GM18502 (cell line): ENCODE data around the gene AQP12B.
"Not testable (repeated sequence)": the region's sequence is repeated elsewhere in the genome, so short reads cannot be mapped to it uniquely, and the experiment has no call there.

Experiments
- ATAC-seq: cut with Tn5 transposase; IDR thresholded peaks from one replicate; pipeline ENCODE4 v1.9.1; 2021; ENCODE audit warnings: mild to moderate bottlenecking; ENCODE audit not compliant: unreplicated experiment, poor library complexity

AQP12B gene

DNA sequence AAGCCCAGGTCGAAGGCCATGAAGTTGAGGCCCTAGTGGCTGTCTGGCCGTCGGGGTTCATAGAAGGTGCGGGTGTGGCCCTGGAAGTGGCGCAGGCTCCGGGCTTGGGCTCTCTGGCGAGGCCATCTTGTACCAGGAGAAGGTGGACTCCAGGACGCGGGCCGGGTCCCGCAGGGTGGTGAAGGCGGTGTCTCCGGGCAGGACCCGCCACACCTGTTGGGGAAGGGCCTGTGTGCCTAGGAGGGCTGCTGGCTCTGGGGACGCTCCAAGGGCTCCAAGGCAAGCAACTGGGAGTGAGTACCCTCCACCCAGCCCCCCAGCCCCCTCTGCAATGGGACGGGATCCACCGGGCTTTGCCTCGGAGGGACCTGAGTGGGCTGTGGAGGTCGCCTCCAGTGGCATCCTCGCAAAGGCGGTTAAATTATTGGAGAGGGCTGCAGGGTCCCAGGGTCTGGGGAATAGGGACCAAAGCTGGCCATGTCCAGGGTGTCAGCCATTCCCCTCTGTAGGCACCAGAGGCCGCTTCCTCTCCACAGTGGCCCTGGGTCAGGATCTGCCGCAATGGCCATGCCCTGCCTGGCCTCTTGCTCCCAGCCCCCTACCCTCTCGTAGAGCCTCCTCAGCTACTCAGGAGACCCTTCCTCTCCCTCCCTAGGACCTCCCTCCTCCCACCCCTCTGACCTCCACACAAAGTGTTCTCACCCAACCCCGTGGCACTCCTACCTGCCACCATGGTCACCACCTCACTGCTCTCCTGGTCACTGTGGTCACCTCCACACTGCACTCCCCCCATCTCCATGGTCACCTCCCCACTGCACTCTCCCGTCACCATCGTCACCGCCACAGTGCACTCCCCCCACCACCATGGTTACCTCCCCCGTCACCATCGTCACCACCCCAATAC lies 19.3 kb upstream of the AQP12B start:
- ATAC-seq, result no peak

DNA sequence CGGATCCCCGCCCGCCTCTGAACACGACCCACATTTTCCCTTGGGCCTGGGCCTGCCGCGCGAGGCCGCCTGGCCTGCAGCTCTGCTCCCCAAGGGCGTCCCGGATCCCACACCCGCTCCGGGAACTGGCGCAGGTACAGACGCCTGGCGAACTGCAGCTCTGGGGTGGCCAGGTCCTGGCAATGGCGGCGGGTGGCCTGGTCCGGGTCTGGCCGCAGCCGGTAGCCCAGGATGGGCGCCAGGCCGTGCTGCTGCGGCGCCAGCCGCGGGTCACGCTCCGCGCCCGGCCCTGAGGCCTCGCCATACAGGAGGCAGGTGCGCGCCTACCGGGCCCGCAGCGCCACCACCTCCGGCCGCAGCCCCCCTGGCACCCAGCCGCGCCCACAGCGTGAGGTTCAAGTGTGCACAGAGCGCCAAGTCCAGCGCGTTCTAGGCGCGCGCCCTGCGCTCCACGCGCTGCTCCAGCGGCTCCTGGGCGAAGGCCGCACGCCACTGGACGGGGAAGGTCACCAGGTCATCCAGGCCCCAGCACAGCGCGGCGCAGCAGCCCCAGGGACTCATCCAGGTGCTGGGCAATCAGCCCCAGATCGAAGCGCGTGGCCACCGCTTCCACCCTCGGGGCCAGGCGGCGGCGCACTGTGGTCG lies 18.5 kb upstream of the AQP12B start:
- ATAC-seq, result no peak

GRCh38 chr2:240700616-240701015 lies 17.9 kb upstream of the AQP12B start:
- ATAC-seq, result not testable (repeated sequence)

DNA sequence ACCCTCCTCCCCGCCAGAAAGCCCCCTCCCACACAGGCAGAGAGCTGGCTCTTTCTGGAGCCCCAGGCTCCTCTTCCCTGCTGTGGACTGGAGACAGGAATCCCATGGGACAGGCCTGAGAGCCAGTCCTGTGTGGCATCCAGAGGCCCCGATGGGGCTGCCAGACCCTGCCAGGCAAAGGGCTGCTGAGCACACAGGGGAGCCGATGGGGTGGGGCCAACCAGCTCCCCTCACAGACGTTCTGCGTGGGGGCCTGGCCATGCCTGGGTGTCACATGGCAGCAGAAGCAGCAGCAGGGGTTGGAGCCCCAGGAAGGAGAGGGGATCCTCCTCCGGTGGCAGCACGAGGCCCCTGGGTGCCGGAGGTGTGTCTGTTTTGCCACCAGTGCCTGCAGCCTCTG lies 17.1 kb upstream of the AQP12B start:
- not testable (repeated sequence) for ATAC-seq

- ATAC-seq, result not testable (repeated sequence)
These were observed 16.3 kb upstream of the AQP12B start for GRCh38 chr2:240698852-240699561.

GRCh38 chr2:240696469-240696868 lies 13.8 kb upstream of the AQP12B start:
- not testable (repeated sequence) for ATAC-seq

GRCh38 chr2:240695593-240695992 lies 12.9 kb upstream of the AQP12B start:
- ATAC-seq, result not testable (repeated sequence)

DNA sequence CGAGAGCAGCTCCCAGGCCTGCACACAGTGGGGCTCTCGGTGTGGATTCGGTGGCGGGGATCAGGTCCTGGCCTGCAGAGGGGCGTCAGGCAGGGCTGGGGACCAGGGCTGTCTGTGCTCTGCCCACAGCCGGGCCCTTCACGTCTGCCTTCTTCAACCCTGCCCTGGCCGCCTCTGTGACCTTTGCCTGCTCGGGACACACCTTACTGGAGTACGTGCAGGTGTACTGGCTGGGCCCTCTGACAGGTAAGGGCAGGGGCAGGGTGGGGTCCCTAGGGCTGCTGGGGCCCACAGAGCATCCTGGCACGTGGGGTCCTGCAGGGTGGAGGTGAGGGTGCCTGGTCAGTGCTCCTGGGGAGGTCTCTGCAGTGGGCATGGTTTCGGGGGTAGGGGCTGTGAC lies 11.6 kb upstream of the AQP12B start:
- ATAC-seq, result not testable (repeated sequence)

DNA sequence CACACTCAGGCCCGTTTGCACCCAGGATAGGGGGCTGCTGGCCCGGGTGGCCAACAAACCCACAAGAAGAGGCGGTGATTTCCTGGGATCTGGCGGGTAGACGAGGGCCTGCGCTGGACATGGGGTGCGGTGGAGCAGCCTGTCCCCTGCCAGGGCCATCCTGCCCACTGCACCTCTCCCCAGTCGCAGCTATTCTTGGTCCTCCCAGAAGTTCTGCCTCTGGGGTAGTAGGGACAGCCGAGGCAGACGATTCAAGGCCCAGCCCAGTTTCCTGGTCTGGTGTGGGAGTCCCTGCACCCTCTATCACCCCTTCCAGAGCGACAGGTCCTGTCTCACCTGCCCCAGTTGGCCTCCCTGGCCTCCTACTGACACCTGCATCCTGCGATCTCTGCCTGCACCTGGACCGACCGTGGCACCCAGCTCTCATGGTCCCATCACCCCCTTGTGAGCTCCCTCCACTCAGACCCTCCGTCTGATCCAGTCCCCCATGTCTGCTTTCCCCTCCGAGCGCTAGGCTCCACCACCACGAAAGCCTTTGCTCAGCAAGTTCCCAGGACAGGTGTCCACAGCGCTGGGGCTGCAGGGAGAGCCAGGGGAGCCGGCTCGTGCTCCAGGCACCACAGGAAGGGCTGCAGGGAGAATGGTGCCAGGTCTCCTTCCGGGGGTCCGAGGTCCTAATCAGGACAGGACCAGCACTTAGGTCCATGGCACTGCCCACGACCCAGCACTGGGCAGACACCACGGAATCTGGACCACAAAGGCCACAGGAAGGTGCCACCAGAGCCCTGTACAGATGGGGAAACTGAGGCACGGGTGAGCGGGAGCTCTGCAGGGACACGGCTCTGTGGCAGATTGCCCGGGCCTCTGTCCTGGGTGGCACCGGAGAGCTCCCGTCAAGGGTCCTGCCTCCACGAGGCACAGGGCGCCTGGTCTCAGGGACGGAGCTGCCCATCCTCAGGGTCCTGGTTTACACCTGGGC lies 10.2 kb upstream of the AQP12B start:
- not testable (repeated sequence) for ATAC-seq

- not testable (repeated sequence) for ATAC-seq
These were observed 9.1 kb upstream of the AQP12B start, which contains the start of gene AQP12A for GRCh38 chr2:240691631-240692420. AQP12A (plus strand) TSS chr2:240691866; CDS start chr2:240691914, 48 bp downstream.

DNA sequence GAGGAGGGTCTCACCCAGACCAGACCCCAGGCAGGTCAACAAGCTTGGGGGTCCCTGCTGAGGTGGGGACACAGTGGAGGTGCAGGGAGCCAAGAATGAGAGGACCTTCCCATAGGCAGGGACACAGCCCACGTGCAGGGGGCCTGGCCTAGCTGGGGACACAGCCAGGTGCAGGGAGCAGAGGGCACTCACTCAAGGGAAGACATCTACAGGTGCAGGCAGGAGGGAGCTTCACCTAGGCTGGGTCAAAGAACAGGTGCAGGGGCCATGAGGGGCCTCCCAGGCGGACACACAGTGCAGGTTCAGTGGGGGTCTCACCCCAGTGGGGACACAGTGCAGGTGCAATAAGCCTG lies 8.4 kb upstream of the AQP12B start:
- not testable (repeated sequence) for ATAC-seq

DNA sequence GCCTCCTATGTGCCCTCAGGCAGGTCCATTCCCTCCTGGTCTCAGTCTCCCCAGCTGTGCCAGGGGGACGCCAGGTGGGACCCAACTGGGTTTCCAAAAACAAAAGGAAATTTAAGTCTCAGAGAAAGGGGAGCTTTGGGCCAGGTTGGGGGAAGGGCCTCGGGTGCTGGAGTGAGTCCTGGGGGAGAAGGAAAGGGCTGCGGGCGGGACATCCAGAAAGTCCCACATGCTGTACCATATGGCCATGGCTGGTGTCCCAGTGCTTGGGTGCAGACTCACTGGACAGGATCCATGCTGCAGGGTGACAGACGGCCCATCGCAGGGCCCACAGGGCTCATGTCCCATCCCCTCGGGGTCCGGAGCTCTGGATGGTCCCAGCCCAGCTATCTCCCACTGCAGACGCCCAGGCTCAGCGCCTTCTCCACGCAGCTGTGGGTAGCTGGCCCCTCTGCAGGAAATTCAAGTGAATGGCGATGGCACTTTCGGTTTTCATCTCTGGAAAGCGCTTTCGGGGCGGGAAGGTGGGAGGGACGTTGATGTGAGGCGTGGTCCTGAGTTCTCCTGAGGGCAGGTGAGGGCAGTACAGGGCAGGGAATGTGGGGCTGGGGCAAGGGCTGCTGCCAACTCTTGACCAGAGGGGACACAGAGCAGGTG lies 7.9 kb upstream of the AQP12B start:
- not testable (repeated sequence) for ATAC-seq

DNA sequence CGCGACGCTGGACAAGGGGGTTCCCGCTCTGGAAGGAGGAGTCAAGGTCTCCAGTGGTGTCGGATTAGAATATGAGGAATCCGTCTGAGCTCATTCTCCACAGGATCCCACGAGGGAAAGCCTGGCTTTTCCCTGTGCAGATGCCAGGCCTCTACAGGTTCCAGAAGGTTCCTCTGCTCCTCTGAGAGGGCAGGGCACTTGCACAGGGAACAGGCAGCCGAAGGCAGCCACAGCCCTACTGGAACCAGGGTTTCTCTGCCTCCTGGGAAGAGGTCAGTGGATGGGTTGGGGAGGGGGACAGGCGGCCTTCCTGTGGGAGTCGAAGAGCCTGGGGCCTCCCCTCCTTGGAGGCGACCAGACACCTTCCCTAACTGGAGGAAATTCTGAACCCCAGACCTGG lies 7.3 kb upstream of the AQP12B start:
- no peak for ATAC-seq

- ATAC-seq, result no peak
These were observed 5.9 kb upstream of the AQP12B start for GRCh38 chr2:240688553-240688919.

GRCh38 chr2:240687741-240688552 lies 5.3 kb upstream of the AQP12B start:
- ATAC-seq, result no peak

DNA sequence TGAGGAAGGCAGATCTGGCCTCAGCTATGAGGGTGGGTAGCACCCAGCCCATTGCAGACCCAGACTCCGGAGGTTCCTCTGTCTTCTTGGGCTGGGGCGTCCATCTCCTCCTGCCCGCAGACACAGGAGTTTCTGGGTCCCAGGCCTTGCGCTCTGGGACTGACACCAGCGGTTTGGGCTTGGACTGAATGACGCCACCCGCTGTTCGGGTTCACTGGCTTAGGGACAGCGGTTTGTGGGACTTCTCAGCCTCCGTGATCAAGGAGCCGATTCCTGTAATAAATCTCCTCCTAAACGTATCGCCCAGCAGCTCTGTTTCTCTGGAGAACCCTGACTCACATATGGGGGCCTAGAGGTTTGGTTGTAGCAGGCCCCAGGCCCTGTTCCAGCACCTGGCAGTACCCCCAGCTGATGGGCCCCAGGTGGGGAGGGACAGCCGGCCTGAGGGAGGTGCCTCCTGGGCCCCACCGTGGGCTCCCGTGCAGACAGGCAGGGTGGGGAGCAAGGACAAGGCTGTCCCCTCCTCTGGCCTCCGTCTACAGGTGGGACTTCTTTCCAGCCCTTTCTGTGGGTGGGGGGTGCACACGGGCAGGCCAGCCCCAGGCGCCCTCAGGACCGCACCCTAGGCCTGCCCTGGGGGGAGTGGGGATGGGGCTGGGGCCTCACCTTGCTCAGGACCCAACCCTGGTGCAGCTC lies 4.5 kb upstream of the AQP12B start:
- no peak for ATAC-seq

DNA sequence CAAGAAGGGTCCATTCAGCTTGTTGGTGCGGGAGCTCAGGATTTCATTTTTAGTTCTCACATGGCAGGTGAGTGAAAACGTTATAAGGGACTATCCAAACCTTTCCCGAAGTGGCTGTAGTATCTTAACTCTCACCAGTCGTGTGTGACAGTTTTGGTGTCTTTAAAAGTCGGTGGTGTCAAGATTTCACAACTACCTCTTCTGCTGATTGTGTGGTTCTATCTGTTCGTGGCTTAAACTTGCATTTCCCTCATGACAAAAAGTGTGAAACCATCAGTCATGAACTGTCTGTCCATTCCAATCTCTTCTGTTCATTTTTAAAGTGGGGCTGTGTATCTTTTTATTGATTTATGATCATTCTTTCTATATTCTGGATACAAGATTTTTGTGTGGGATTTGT lies 3.8 kb upstream of the AQP12B start:
- ATAC-seq, result no peak
